Embryonic facial prominence (tissue), 1 donor: ENCODE data around the gene RALY.

Experiments used
- DNase-seq: peaks from one replicate; pipeline ENCODE4 v3.0.0-alpha.2; 2016; ENCODE audit errors: extremely low spot score

Gene RALY

GRCh38 chr20:34076952-34077351 is 83.2 kb downstream of the RALY start:
- DNase-seq: no peak

GRCh38 chr20:34078540-34078939 is 84.8 kb downstream of the RALY start:
- DNase-seq: no peak

GRCh38 chr20:34079818-34080217 is 86.1 kb downstream of the RALY start:
- DNase-seq: no peak

- DNase-seq: no peak
Measured at GRCh38 chr20:34082232-34082887, 88.6 kb downstream of the RALY start.

- no peak for DNase-seq
Measured at GRCh38 chr20:34083137-34083536, 89.4 kb downstream of the RALY start.

GRCh38 chr20:34083781-34084180 is 90.1 kb downstream of the RALY start:
- DNase-seq: no peak

GRCh38 chr20:34084227-34084923 is 90.7 kb downstream of the RALY start:
- DNase-seq: no peak

- DNase-seq: no peak
Measured at GRCh38 chr20:34085544-34086040, 91.9 kb downstream of the RALY start.

- no peak for DNase-seq
Measured at GRCh38 chr20:34088305-34089174, 94.8 kb downstream of the RALY start.

GRCh38 chr20:34089175-34089479 is 95.4 kb downstream of the RALY start:
- no peak for DNase-seq

GRCh38 chr20:34089655-34090345 is 96.1 kb downstream of the RALY start:
- no peak for DNase-seq

GRCh38 chr20:34090645-34091044 is 96.9 kb downstream of the RALY start:
- no peak for DNase-seq

- DNase-seq: no peak
Measured at GRCh38 chr20:34091637-34092200, 98.0 kb downstream of the RALY start.

- DNase-seq: no peak
Measured at GRCh38 chr20:34093895-34094294, 100.2 kb downstream of the RALY start.

- DNase-seq: no peak
Measured at GRCh38 chr20:34095825-34096224, 102.1 kb downstream of the RALY start.

- DNase-seq: no peak
Measured at GRCh38 chr20:34096699-34097444, 103.2 kb downstream of the RALY start.

- DNase-seq: no peak
Measured at GRCh38 chr20:34098570-34098969, 104.9 kb downstream of the RALY start.

GRCh38 chr20:34099675-34100074 is 106.0 kb downstream of the RALY start:
- DNase-seq: no peak

GRCh38 chr20:34100576-34100975 is 106.9 kb downstream of the RALY start:
- no peak for DNase-seq

- DNase-seq: no peak
Measured at GRCh38 chr20:34102342-34102741, 108.6 kb downstream of the RALY start.

GRCh38 chr20:34104059-34104458 is 110.3 kb downstream of the RALY start:
- DNase-seq: no peak
